ENCODE results near the gene ILF3. TPM values are rescaled to one million over a fixed set of nuclear protein-coding genes. Genes with fewer than 3 reads are reported as not detected.

ILF3 gene
- total and polyA plus RNA-seq, 2 of the 13 experiments (the other 11 are each of a cell fraction or from before 2014, with no cell fraction given): 120 to 173 TPM

- TF ChIP-seq ZNF768 (CRISPR knock-in tag; IDR thresholded peaks at IDR 0.05) (0 out of 2 replicates have a peak, but pooled peaks have one; percentile 30), KDM4B (CRISPR knock-in tag; IDR thresholded peaks at IDR 0.05) (no peak), ZNF318 (CRISPR knock-in tag; IDR thresholded peaks at IDR 0.05) (no peak), ZNF281 (CRISPR knock-in tag; IDR thresholded peaks at IDR 0.05; ENCODE audit: borderline replicate concordance) (0 out of 2 replicates have a peak, but pooled peaks have one; percentile 53), CSRNP2 (CRISPR knock-in tag; conservative IDR thresholded peaks at IDR 0.05; ENCODE audit: low read depth) (no peak), TRIM22 (IDR thresholded peaks at IDR 0.05) (no peak), RXRB (CRISPR knock-in tag; IDR thresholded peaks at IDR 0.05; ENCODE audit: borderline replicate concordance) (0 out of 2 replicates have a peak, but pooled peaks have one; percentile 17), KDM3A (CRISPR knock-in tag; IDR thresholded peaks at IDR 0.05; ENCODE audit: low read depth) (0 out of 2 replicates have a peak, but pooled peaks have one; percentile 20), ZNF274 (CRISPR knock-in tag; IDR thresholded peaks at IDR 0.05) (no peak), GATAD2A (CRISPR knock-in tag; IDR thresholded peaks at IDR 0.05) (peak; percentile 22; the same call in 1 of the 2 replicates), MTA1 (CRISPR knock-in tag; IDR thresholded peaks at IDR 0.05; ENCODE audit: borderline replicate concordance) (no peak), ZNF354B (CRISPR knock-in tag; IDR thresholded peaks at IDR 0.05) (no peak), HINFP (CRISPR knock-in tag; IDR thresholded peaks at IDR 0.05; ENCODE audit: low read depth) (no peak)
Measured at GRCh38 chr19:10644260-10645007, 9.7 kb upstream of the ILF3 start (continued).

Measured in HepG2 (cell line).